HG03378 (cell line): ENCODE measurements around the gene FDPS.
A peak's percentile ranks its signal among the peaks of the same experiment; 100 is the strongest.
"Not testable (repeated sequence)": the region's sequence is repeated elsewhere in the genome, so short reads cannot be mapped to it uniquely, and the experiment has no call there.

Source experiments
- ATAC-seq: cut with Tn5 transposase; IDR thresholded peaks from one replicate; pipeline ENCODE4 v1.9.1; 2021; ENCODE audit warnings: mild to moderate bottlenecking, moderate library complexity; ENCODE audit not compliant: unreplicated experiment

Gene FDPS

GRCh38 chr1:155318082-155318481 is 9.4 kb downstream of the FDPS start:
- no peak for ATAC-seq

- ATAC-seq: no peak
Measured at GRCh38 chr1:155319536-155319935, 10.9 kb downstream of the FDPS start.

GRCh38 chr1:155320252-155320651 is 11.6 kb downstream of the FDPS start:
- no peak for ATAC-seq

- ATAC-seq: no peak
Measured at GRCh38 chr1:155320661-155321617, 12.3 kb downstream of the FDPS start, which contains the start of gene RUSC1. RUSC1 (plus strand) TSS chr1:155320894; CDS start chr1:155321774, 880 bp downstream.

- ATAC-seq: no peak
Measured at GRCh38 chr1:155321639-155322503, 13.2 kb downstream of the FDPS start.

- no peak for ATAC-seq
Measured at GRCh38 chr1:155322571-155322952, 13.9 kb downstream of the FDPS start.

GRCh38 chr1:155322953-155323728 is 14.5 kb downstream of the FDPS start:
- ATAC-seq: no peak

GRCh38 chr1:155323729-155324036 is 15.0 kb downstream of the FDPS start:
- peak; percentile 2 for ATAC-seq

- peak; percentile 50 for ATAC-seq
Measured at GRCh38 chr1:155324037-155324716, 15.5 kb downstream of the FDPS start.

GRCh38 chr1:155324717-155325602 is 16.3 kb downstream of the FDPS start:
- ATAC-seq: no peak

GRCh38 chr1:155325603-155325893 is 16.9 kb downstream of the FDPS start:
- ATAC-seq: no peak

GRCh38 chr1:155326020-155326526 is 17.4 kb downstream of the FDPS start:
- ATAC-seq: no peak

GRCh38 chr1:155326631-155327037 is 18.0 kb downstream of the FDPS start:
- no peak for ATAC-seq

- ATAC-seq: no peak
Measured at GRCh38 chr1:155327981-155328380, 19.3 kb downstream of the FDPS start.

- not testable (repeated sequence) for ATAC-seq
Measured at GRCh38 chr1:155328856-155329255, 20.2 kb downstream of the FDPS start.

- ATAC-seq: no peak
Measured at GRCh38 chr1:155329980-155330598, 21.4 kb downstream of the FDPS start.

GRCh38 chr1:155334962-155335361 is 26.3 kb downstream of the FDPS start:
- ATAC-seq: no peak

GRCh38 chr1:155339515-155340097 is 30.9 kb downstream of the FDPS start:
- ATAC-seq: no peak

- no peak for ATAC-seq
Measured at GRCh38 chr1:155342842-155343241, 34.2 kb downstream of the FDPS start.
